Activated naive CD4-positive, alpha-beta T cell (primary cell): Measurements from ENCODE around the gene CPHXL.
A peak's percentile ranks its signal among the peaks of the same experiment; 100 is the strongest.

Experiments
- DNase-seq, 4 experiments: peaks; one replicate each; lab custom pipeline; 2025; lab: John Stamatoyannopoulos, UW

CPHXL gene

DNA sequence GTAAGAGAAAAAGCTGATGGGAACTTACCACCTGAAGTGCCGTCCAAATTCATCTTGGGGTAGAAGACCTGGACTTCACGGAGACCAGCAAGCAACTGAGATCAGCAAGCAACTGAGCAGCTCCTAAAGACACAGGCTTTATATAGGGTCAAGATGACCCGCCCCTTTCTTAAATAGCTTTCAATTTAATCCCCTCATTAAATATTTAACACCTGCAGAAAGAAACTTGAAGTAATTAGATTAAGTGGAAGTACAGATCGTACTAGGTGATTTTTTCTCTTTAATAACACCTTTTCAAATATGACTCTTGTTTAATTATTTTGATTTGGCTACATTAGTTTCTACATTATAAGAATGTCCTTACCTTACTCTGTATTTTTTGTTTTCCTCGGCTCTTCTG, at the start of gene CPHXL:
TSS of gene CPHXL (minus strand) at position 101 of the 400 bp plus-strand sequence. CDS start at position 53, 48 bp downstream.
- no peak for DNase-seq

DNA sequence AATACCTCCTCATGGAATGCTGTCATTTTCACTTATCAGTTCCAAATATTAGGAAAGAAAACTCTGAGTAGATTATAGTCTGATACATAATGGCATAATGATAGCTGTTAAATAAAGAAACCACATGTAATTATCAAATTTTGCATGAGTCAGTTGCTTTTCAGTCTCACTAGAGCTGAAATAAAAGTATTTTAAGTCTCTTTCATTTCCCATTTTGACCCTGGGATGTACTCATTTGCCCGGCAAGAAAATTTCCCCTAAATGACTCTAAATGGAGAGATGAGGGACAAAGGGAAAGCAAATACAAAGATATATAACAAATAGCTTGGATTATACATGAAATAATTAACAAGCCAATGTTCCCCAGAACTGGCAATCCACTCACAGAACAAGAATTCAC, 47.9 kb upstream of the CPHXL start:
- DNase-seq: no peak

DNA sequence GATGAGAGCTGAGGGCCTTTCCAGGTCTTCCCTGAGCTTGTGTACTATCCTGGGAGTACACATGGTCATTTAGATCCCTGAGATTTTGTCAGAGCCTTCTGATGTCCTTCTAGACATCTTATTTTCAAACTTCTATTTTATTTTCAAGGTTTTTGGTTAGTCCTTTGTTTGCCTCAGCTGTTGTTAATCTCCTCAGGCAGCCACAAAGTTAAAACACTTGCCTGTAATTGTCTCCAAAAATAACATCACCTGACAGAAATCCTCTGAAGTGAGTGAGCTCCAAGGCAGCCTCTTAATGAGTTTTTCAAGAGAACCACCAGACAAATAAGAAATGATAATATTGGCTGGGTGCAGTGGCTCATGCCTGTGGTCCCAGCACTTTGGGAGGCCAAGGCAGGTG, 43.8 kb upstream of the CPHXL start:
- DNase-seq: no peak

DNA sequence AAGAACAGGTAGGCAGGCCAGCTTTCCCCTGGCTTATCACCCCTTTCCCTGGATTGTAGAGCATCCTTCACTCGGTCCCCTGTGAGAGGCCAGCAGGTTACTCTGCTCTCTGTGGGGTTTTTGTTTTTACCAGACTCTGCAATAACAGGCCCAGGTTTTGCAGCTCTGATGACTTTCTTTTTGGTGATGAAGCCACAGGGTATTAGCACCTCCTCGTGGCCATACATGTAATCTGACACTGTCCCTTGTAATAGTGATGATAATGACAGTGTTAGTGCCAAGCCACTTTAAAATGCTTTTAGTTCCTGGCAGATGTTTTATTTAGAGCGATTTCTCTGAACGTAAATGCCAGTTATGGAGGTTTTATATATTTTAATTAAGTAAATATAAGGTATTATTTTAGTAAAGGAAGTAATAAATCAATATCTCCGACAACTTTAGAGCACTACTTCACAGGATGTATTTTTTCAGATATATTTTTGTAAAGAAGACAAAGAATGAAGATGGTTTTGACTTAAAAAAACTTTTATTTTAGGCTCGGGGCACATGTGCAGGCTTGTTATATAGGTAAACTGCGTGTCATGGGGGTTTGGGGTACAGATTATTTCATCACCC, 38.0 kb upstream of the CPHXL start:
- DNase-seq: peak in 2 of 4 experiments; percentile 6 to 17

- DNase-seq: no peak
Observed at GRCh38 chr16:75763204-75763603, 36.9 kb upstream of the CPHXL start.

DNA sequence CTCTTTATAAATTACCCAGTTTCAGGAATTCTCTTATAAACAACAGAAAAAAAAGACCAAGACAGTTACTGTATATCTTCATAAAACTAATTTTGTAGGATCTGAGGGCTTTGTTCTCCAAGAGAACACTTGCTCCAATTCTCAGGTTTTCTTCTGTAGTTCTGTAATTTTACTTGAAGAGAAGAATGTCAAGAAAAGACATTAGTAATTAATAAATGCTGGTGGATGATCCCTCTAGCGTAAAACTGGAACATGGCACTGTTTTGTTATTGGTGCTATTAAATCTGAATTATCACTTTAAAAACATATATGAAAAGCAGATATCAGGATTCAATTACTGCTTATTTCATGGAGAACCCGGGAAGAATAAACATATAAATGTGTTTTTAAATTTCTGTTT, 36.5 kb upstream of the CPHXL start:
- DNase-seq: no peak

- DNase-seq: no peak
Observed at GRCh38 chr16:75761108-75761507, 34.8 kb upstream of the CPHXL start.

DNA sequence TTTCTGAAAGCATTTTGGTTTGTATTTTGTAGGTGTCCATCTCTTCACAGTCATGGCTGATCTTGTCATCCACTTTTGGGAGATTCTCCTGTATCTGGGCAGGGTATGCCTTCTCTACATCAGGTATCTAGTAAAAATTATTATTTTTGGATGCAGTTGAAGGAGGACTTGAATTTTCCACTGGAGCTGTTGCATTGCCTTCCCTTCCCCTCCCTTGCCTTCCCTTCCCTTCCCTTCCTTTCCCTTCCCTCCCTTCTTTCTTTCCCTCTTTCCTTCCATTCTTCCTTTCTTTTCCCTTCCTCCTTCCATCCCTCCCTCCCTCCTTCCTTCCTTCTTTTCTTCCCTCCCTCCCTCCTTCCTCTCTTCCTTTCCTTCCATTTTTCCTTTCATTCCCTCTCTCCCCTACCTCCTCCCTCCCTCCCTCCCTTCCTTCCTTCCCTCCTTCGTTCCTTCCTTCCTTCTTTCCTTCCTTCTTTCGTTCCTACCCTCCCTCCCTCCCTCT, 33.8 kb upstream of the CPHXL start:
- DNase-seq: no peak

GRCh38 chr16:75758215-75758614, 31.9 kb upstream of the CPHXL start:
- no peak for DNase-seq

DNA sequence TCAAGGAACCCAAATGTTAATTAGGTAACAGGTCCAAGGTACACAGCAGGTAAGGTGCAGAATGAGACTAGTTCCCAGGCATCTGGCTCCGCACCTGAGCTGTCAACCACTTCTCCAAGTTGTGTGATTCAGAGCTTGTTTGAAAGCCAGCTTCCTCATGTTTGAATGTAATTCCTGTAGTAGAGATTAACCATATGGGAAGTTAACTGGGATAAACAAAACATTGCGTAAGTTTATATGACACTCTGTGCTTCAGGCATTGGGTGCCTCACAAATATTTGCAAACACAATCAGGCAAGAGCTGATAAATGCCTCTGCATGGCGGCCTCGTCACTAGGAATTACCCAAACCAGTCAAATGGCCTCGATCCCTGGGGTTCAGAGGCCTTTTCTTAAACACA, 27.9 kb upstream of the CPHXL start:
- no peak for DNase-seq

GRCh38 chr16:75750528-75750927, 24.2 kb upstream of the CPHXL start:
- no peak for DNase-seq

- no peak for DNase-seq
Observed at GRCh38 chr16:75746359-75746758, 20.1 kb upstream of the CPHXL start.

- DNase-seq: no peak
Observed at GRCh38 chr16:75745823-75746222, 19.5 kb upstream of the CPHXL start.

DNA sequence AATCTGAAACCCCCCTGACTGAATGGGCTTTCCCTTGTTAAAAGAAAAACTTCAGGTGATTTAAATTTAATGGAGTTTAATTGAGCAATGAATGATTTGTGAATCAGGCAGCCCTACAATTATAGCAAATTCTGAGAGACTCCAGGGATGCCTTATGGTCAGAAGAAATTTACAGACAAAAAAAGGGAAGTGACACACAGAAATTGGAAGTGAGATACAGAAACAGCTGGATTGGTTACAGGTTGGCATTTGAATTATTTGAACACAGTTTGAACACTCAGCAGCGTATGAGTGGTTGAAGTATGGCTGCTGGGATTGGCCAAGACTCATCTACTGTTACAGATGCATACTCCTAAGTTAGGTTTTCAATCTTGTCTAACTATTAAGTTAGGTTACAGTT, 19.0 kb upstream of the CPHXL start:
- no peak for DNase-seq

GRCh38 chr16:75742424-75743047, 16.2 kb upstream of the CPHXL start:
- DNase-seq: no peak

GRCh38 chr16:75733305-75734211, 7.3 kb upstream of the CPHXL start:
- DNase-seq: no peak

- no peak for DNase-seq
Observed at GRCh38 chr16:75732871-75733270, 6.6 kb upstream of the CPHXL start.

- DNase-seq: no peak
Observed at GRCh38 chr16:75727221-75727620, 931 bp upstream of the CPHXL start.

- DNase-seq: no peak
Observed at GRCh38 chr16:75718452-75718851, 7.8 kb downstream of the CPHXL start.

DNA sequence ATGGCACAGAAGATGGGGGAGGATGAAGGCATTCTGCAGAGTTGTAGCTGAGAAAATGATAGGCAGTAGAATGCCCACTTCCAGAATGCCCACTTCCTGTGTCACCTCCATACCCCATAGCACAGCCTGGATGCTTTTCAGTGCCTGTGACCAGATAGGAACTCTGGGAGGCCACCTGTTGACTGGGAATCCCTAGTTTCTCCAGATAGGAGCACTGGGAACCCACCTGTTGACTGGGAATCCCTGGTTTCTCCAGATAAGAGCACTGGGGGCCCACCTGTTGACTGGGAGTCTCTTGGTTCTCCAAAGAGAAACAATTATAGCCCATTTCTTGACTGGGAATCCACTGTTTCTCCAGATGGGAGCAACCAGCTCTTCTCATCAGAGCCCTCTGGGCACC, 11.6 kb downstream of the CPHXL start:
- DNase-seq: no peak

- DNase-seq: no peak
Observed at GRCh38 chr16:75710344-75710743, 15.9 kb downstream of the CPHXL start.

- DNase-seq: no peak
Observed at GRCh38 chr16:75703306-75703705, 23.0 kb downstream of the CPHXL start.

DNA sequence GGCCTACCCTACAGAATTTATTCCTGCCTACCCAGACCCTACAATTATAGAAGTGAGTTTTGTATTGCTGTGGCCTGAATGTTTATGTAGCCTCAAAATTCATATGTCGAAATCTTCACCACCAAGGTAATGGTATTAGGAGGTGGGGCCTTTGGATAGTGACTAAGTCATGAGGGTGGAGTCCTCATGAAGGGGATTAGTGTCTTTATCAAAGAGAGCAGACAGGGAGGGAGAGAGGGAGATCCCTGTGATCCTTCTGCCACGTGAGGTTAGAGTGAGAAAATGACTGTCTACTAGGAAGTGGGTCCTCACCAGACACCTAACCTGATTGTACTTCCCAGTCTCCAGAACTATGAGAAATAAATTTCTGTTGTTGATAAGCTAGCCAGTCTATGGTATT, 24.0 kb downstream of the CPHXL start:
- DNase-seq: no peak
